ENCODE results near the gene ACAP3.

ACAP3 gene

GRCh38 chr1:1332774-1333480, 25.2 kb upstream of the ACAP3 start:
- H3K9me3 ChIP-seq (ENCODE audit: insufficient read depth, low read depth, low read length), result no peaks in the 10 kb centered on the region
- H3K36me3 ChIP-seq (ENCODE audit: insufficient read depth, low read length), result no peaks in the 10 kb centered on the region
- no peaks in the 10 kb centered on the region for H4K20me1 ChIP-seq (ENCODE audit: insufficient read depth, low read length, poor library complexity, severe bottlenecking)
- no peaks in the 10 kb centered on the region for H3K79me2 ChIP-seq (ENCODE audit: insufficient read depth, low read length)
- H2AFZ ChIP-seq (ENCODE audit: low read length), result no peak overlapping the region
- H3K9ac ChIP-seq (ENCODE audit: low read depth, low read length, poor library complexity, severe bottlenecking), result no peak overlapping the region
- no peaks in the 10 kb centered on the region for H3F3A ChIP-seq (ENCODE audit: low read depth)
- H3K27me3 ChIP-seq (ENCODE audit: insufficient read depth, low read length, poor library complexity, severe bottlenecking), result no peaks in the 10 kb centered on the region
- H3K4me1 ChIP-seq (ENCODE audit: insufficient read depth, low read length, poor library complexity, severe bottlenecking), result no peaks in the 10 kb centered on the region
- no peak overlapping the region for H3K4me3 ChIP-seq (ENCODE audit: low read length, poor library complexity, severe bottlenecking)
- H3K9me2 ChIP-seq (replicated peaks; ENCODE audit: low read depth, low read length), result no peaks in the 10 kb centered on the region
- TF ChIP-seq CTCF (conservative IDR thresholded peaks at IDR 0.05; ENCODE audit: low read length) (no peak), EZH2phosphoT487 (IDR thresholded peaks at IDR 0.05; ENCODE audit: borderline replicate concordance) (no peak)
- H3K4me2 ChIP-seq (ENCODE audit: low read depth, low read length, poor library complexity, severe bottlenecking), result no peak overlapping the region

GRCh38 chr1:1332031-1332755, 24.5 kb upstream of the ACAP3 start:
- H3F3A ChIP-seq (ENCODE audit: low read depth), result no peaks in the 10 kb centered on the region
- H2AFZ ChIP-seq (ENCODE audit: low read length), result no peak overlapping the region
- no peaks in the 10 kb centered on the region for H3K79me2 ChIP-seq (ENCODE audit: insufficient read depth, low read length)
- H3K9ac ChIP-seq (ENCODE audit: low read depth, low read length, poor library complexity, severe bottlenecking), result no peak overlapping the region
- H3K36me3 ChIP-seq (ENCODE audit: insufficient read depth, low read length), result no peaks in the 10 kb centered on the region
- H4K20me1 ChIP-seq (ENCODE audit: insufficient read depth, low read length, poor library complexity, severe bottlenecking), result no peaks in the 10 kb centered on the region
- no peak overlapping the region for H3K4me3 ChIP-seq (ENCODE audit: low read length, poor library complexity, severe bottlenecking)
- TF ChIP-seq EZH2phosphoT487 (IDR thresholded peaks at IDR 0.05; ENCODE audit: borderline replicate concordance) (no peak), CTCF (conservative IDR thresholded peaks at IDR 0.05; ENCODE audit: low read length) (no peak)
- no peaks in the 10 kb centered on the region for H3K4me1 ChIP-seq (ENCODE audit: insufficient read depth, low read length, poor library complexity, severe bottlenecking)
- no peaks in the 10 kb centered on the region for H3K27me3 ChIP-seq (ENCODE audit: insufficient read depth, low read length, poor library complexity, severe bottlenecking)
- no peaks in the 10 kb centered on the region for H3K9me2 ChIP-seq (replicated peaks; ENCODE audit: low read depth, low read length)
- no peak overlapping the region for H3K4me2 ChIP-seq (ENCODE audit: low read depth, low read length, poor library complexity, severe bottlenecking)
- H3K9me3 ChIP-seq (ENCODE audit: insufficient read depth, low read depth, low read length), result no peaks in the 10 kb centered on the region

- Histone ChIP-seq H3K4me1 (ENCODE audit: insufficient read depth, low read length, poor library complexity, severe bottlenecking) (peaks cover 2% of the 10 kb centered on the region), H3K36me3 (ENCODE audit: insufficient read depth, low read length) (no peaks in the 10 kb centered on the region), H3K9me3 (ENCODE audit: insufficient read depth, low read depth, low read length) (no peaks in the 10 kb centered on the region), H2AFZ (ENCODE audit: low read length) (no peak within 1 kb of the TSS), H3F3A (ENCODE audit: low read depth) (no peaks in the 10 kb centered on the region), H3K4me3 (ENCODE audit: low read length, poor library complexity, severe bottlenecking) (no peak within 1 kb of the TSS), H3K79me2 (ENCODE audit: insufficient read depth, low read length) (peaks cover 4% of the 10 kb centered on the region; the same call in 1 of the 2 replicates), H3K27me3 (ENCODE audit: insufficient read depth, low read length, poor library complexity, severe bottlenecking) (no peaks in the 10 kb centered on the region), H3K9ac (ENCODE audit: low read depth, low read length, poor library complexity, severe bottlenecking) (no peak within 1 kb of the TSS), H4K20me1 (ENCODE audit: insufficient read depth, low read length, poor library complexity, severe bottlenecking) (peaks cover 4% of the 10 kb centered on the region), H3K4me2 (ENCODE audit: low read depth, low read length, poor library complexity, severe bottlenecking) (no peak within 1 kb of the TSS), H3K9me2 (replicated peaks; ENCODE audit: low read depth, low read length) (no peaks in the 10 kb centered on the region)
- TF ChIP-seq EZH2phosphoT487 (IDR thresholded peaks at IDR 0.05; ENCODE audit: borderline replicate concordance), result no peak
- TF ChIP-seq CTCF (conservative IDR thresholded peaks at IDR 0.05; ENCODE audit: low read length), result no peak
These were observed 23.6 kb upstream of the ACAP3 start, which contains the start of gene TAS1R3 for GRCh38 chr1:1331068-1331965. Gene TAS1R3, plus strand, starts transcription at chr1:1331280. Its CDS starts 66 bp downstream, at chr1:1331346.

Data from Loucy (cell line).